Measurements from ENCODE around the gene PSENEN. TPM values are rescaled to one million over a fixed set of nuclear protein-coding genes. Genes with fewer than 3 reads are reported as not detected.

The PSENEN gene
- total and polyA plus RNA-seq, 9 of the 15 experiments (the other 6 are each of a cell fraction or from before 2014, with no cell fraction given), result 34.5 to 299 (median 61.1) TPM

- WGBS (ENCODE audit: insufficient coverage, low coverage, missing lambda C conversion rate), result 52% methylated on average over 13 of the region's 28 CpGs
- Histone ChIP-seq H2AFZ (ENCODE audit: low read depth, low read length) (no peak overlapping the region), H3K79me2 (ENCODE audit: control insufficient read depth, insufficient read depth, low read length) (no peaks in the 10 kb centered on the region), H4K20me1 (replicated peaks; ENCODE audit: control insufficient read depth, insufficient read depth, low read length) (no peaks in the 10 kb centered on the region), H3K4me2 (ENCODE audit: insufficient read depth, low read length) (no peak overlapping the region), H3K27ac (ENCODE audit: extremely low read depth, low read depth, low read length) (no peak overlapping the region), H3K9me1 (ENCODE audit: control insufficient read depth, insufficient read depth, low read length) (no peaks in the 10 kb centered on the region), H3K4me3 (no peak overlapping the region), H3K36me3 (ENCODE audit: control insufficient read depth, insufficient read depth, low read length) (peaks cover 14% of the 10 kb centered on the region; the same call in 1 of the 3 replicates), H3K27me3 (ENCODE audit: control insufficient read depth in 2 of 2, insufficient read depth in 2 of 2, low read length in 2 of 2) (no peaks in the 10 kb centered on the region), H3K9me3 (replicated peaks; ENCODE audit: control insufficient read depth, insufficient read depth, low read depth, low read length) (no peaks in the 10 kb centered on the region), H3K4me1 (replicated peaks in 1 of 2; ENCODE audit: control insufficient read depth in 2 of 2, insufficient read depth in 2 of 2, low read length in 2 of 2) (peaks cover 0 to 36% of the 10 kb centered on the region in 2 experiments; a peak in 1 of 5 replicates), H3K9ac (ENCODE audit: insufficient read depth in 1 of 2, low read depth in 2 of 2, low read length in 2 of 2) (peak overlapping the region in 1 of 2 experiments; percentile 17; a peak in 1 of 4 replicates)
- intact Hi-C loops (cut with micrococcal nuclease), result no loop called here
- ChIA-PET CTCF (ENCODE audit: low intra/inter-chr PET ratio) (no interaction called here), POLR2A (no interaction called here)
- no TSS peak for BruUV-seq (replicated peaks)
- in situ Hi-C loops (cut with MboI), result no loop called here
- DNase-seq (ENCODE audit: extremely low read depth in 1 of 4, low spot score in 3 of 4), result peak in 1 of 4 experiments; percentile 17
- ATAC-seq, result peak; percentile 61
- no peak for FAIRE-seq
- TF ChIP-seq RBFOX2 (IDR thresholded peaks at IDR 0.05; ENCODE audit: low read depth, low read length) (peak; percentile 45; the same call in 1 of the 2 replicates), FOXM1 (IDR thresholded peaks at IDR 0.05; ENCODE audit: low read depth) (no peak), FOXM1 (CRISPR knock-in tag; IDR thresholded peaks at IDR 0.05; ENCODE audit: low read depth) (no peak), GATA2 (CRISPR knock-in tag; IDR thresholded peaks at IDR 0.05) (no peak), NFE2L1 (tag; IDR thresholded peaks at IDR 0.05; ENCODE audit: borderline replicate concordance, low read depth) (no peak), ZBTB33 (CRISPR knock-in tag; IDR thresholded peaks at IDR 0.05) (no peak), JUND (IDR thresholded peaks at IDR 0.05; ENCODE audit: borderline replicate concordance, low read depth, low read length) (peak; percentile 64), JUND (tag; IDR thresholded peaks at IDR 0.05; ENCODE audit: borderline replicate concordance, low read depth, low read length) (no peak; the same call in 2 of the 3 replicates), MTA2 (IDR thresholded peaks at IDR 0.05; ENCODE audit: low read depth) (no peak), CBFA2T2 (conservative IDR thresholded peaks at IDR 0.05) (no peak), ZBED1 (IDR thresholded peaks at IDR 0.05) (no peak), SRSF3 (IDR thresholded peaks at IDR 0.05; ENCODE audit: insufficient read depth, low read length) (no peak), NR2C2 (CRISPR knock-in tag; IDR thresholded peaks at IDR 0.05) (0 out of 2 replicates have a peak, but pooled peaks have one; percentile 18), NR2C2 (tag; IDR thresholded peaks at IDR 0.05) (no peak)
- TF ChIP-seq, protein P1, sequence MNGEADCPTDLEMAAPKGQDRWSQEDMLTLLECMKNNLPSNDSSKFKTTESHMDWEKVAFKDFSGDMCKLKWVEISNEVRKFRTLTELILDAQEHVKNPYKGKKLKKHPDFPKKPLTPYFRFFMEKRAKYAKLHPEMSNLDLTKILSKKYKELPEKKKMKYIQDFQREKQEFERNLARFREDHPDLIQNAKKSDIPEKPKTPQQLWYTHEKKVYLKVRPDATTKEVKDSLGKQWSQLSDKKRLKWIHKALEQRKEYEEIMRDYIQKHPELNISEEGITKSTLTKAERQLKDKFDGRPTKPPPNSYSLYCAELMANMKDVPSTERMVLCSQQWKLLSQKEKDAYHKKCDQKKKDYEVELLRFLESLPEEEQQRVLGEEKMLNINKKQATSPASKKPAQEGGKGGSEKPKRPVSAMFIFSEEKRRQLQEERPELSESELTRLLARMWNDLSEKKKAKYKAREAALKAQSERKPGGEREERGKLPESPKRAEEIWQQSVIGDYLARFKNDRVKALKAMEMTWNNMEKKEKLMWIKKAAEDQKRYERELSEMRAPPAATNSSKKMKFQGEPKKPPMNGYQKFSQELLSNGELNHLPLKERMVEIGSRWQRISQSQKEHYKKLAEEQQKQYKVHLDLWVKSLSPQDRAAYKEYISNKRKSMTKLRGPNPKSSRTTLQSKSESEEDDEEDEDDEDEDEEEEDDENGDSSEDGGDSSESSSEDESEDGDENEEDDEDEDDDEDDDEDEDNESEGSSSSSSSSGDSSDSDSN (IDR thresholded peaks at IDR 0.05; ENCODE audit: borderline replicate concordance in 1 of 2, low read depth in 2 of 2, low read length in 2 of 2), result no peak
Measured at GRCh38 chr19:35783469-35784434, 38.3 kb downstream of the PSENEN start.
